Upper lobe of left lung (tissue), 6 donors: ENCODE data around the gene TSEN54. TPM values are rescaled to one million over a fixed set of nuclear protein-coding genes. Genes with fewer than 3 reads are reported as not detected.
A peak's percentile ranks its signal among the peaks of the same experiment; 100 is the strongest.

Experiments used
- ATAC-seq, 2 donors: fragments of 200-7000 bp; cut with Tn5 transposase; one replicate each; pipeline ENCODE4 v1.9.1; 2022; ENCODE audit warnings: mild to moderate bottlenecking in 2 of 2, moderate library complexity in 2 of 2; ENCODE audit not compliant: low FRiP score in 2 of 2
- DNase-seq, 2 donors: peaks; one replicate each; pipeline ENCODE4 v3.0.0-alpha.2; 2019 to 2020
- H3K27ac ChIP-seq, 4 donors: fragments of 200-600 bp; sonication (generic); one replicate each; pipeline ENCODE4 v1.5.1; 2016 to 2019
- H3K27me3 ChIP-seq, 4 donors: fragments of 200-600 bp; sonication (generic); one replicate each; pipeline ENCODE4 v1.5.1; 2017 to 2019
- H3K36me3 ChIP-seq, 4 donors: fragments of 200-600 bp; sonication (generic); one replicate each; pipeline ENCODE4 v1.5.1; 2016 to 2019
- H3K4me1 ChIP-seq, 4 donors: fragments of 200-600 bp; sonication (generic); one replicate each; pipeline ENCODE4 v1.5.1; 2018 to 2019
- H3K4me3 ChIP-seq, 4 donors: fragments of 200-600 bp; sonication (generic); one replicate each; pipeline ENCODE4 v1.5.1; 2017 to 2019; ENCODE audit warnings: mild to moderate bottlenecking in 2 of 4, moderate library complexity in 1 of 4
- H3K9me3 ChIP-seq, 4 donors: fragments of 200-600 bp; sonication (generic); one replicate each; pipeline ENCODE4 v1.5.1; 2018 to 2019
- CTCF ChIP-seq, 6 experiments: fragments of 450-650 bp in 4 of 6; fragments of 200-600 bp in 2 of 6; sonication (generic) in 2 of 6; IDR thresholded peaks; one replicate each; pipeline ENCODE4 v1.5.1; 2016 to 2019; ENCODE audit warnings: antibody characterized with exemption in 6 of 6
- EP300 ChIP-seq, 4 donors: sonication (generic); formaldehyde crosslinking; IDR thresholded peaks; one replicate each; pipeline ENCODE4 v1.5.1; 2017; ENCODE audit warnings: antibody characterized with exemption in 4 of 4, control low read depth in 2 of 4
- POLR2A ChIP-seq, 4 donors: fragments of 450-650 bp; IDR thresholded peaks; one replicate each; pipeline ENCODE4 v1.5.1; 2016 to 2017; ENCODE audit warnings: antibody characterized with exemption in 4 of 4, mild to moderate bottlenecking in 2 of 4
- POLR2AphosphoS5 ChIP-seq, 2 donors: sonication (generic); formaldehyde crosslinking; IDR thresholded peaks; one replicate each; pipeline ENCODE4 v1.5.1; 2017; ENCODE audit warnings: antibody characterized with exemption in 2 of 2
- WGBS, 2 donors: methylation state at CpG; one replicate each; pipeline ENCODE4 v1.1.5; 2017 to 2018; 5-methylcytosine and 5-hydroxymethylcytosine counted together
- total RNA-seq, 6 donors: library from RNA; depleted of rRNA in 4 of 6; stranded (reverse); fragments of >200 nt in 4 of 6; gene quantifications; one replicate each; pipeline versions ENCODE4 v1.1.0 to v1.2.1, GENCODE V29; 2016 to 2021
- donor health status: DM: no; HTN: no; CAD: no; lungs with moderate emphysema.
- donor health status: DM: no; HTN: yes; CAD: no; lungs with severe emphysema.

The TSEN54 gene
- total RNA-seq, 6 donors from 2014 or later = 19.5 to 125 (median 31.3) TPM

DNA sequence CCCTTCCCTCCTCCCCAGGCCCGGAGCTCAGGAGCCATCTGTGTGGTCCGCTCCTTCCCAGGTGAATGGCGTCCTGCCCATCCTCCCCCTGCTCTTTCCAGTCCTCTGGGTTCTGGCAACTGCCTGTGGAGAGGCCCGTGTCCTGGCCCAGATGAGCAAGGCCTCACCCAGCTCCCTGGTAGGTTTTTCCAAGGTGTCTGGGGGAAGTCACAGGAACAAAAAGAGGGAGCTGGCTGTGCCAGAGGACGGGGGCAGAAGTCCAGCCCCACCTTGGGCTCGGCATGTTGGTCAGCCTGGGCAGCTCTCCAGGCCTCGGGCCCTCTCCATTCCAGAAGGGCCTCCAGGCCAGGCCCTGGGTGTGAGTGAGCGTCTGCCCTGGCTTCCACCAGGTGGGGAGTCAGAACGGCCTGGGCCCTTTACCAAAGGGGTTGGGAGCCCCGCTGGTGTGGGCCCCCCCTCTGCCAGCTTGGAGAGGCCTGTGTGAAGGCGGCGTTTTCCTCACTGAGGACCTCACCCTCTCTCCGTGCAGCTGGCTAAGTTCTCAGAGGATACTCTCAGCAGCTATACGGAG, 26.1 kb upstream of the TSEN54 start:
- H3K27ac ChIP-seq = peak overlapping the region; percentile 56 to 87 (median 70)
- H3K4me3 ChIP-seq = no peak overlapping the region
- TF ChIP-seq POLR2A (IDR thresholded peaks at IDR 0.05) (no peak), POLR2AphosphoS5 (IDR thresholded peaks at IDR 0.05) (no peak), EP300 (IDR thresholded peaks at IDR 0.05) (no peak), CTCF (IDR thresholded peaks at IDR 0.05) (no peak)
- H3K4me1 ChIP-seq = peaks cover 40 to 55% (median 41%) of the 10 kb centered on the region in 4 donors
- H3K9me3 ChIP-seq = no peaks in the 10 kb centered on the region
- H3K27me3 ChIP-seq = no peaks in the 10 kb centered on the region
- H3K36me3 ChIP-seq = peaks cover 13 to 51% (median 42%) of the 10 kb centered on the region in 4 donors
- no peak for ATAC-seq
- peak; percentile 54 to 71 for DNase-seq
- 60 to 67% methylated on average over 1 to 12 of the region's 14 CpGs for WGBS, 2 donors

DNA sequence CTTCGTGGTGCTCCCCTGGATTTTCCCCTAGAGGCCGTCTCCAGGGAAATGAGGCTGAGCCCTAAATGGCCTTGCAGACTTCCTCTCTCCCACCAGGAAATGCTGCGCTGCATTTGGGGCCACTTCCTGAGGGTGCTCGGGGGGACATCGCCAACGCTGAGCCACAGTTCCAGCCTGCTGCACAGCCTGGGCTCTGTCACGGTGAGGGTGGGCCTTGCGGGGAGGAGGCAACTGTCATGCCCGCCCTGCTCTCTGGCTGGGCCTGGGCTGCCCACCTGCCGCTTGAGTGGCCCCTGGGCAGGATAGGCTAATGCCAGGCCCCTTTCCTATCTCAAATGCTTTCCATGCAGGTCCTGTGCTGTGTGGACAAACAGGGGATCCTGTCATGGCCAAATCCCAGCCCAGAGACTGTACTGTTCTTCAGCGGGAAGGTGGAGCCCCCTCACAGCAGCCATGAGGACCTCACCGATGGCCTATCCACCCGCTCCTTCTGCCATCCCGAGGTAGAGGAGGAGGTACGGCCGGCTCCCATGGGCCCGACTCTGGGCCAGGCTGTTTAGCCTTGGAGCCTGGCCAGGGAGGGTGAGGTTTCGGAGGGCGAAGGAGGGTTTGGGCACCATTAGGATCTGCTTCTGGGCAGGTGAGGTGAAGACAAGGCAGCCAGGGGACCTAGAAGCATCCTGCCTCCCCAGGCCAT, 25.2 kb upstream of the TSEN54 start:
- 64 to 76% methylated on average over 10 to 18 of the region's 19 CpGs for WGBS, 2 donors

GRCh38 chr17:75491680-75492079, 24.6 kb upstream of the TSEN54 start:
- DNase-seq = peak in 1 of 2 donors; percentile 52
- H3K4me1 ChIP-seq = peaks cover 34 to 41% (median 38%) of the 10 kb centered on the region in 4 donors
- no peak for ATAC-seq
- WGBS, 2 donors = 92 to 94% methylated on average over 8 to 15 of the region's 15 CpGs
- H3K27ac ChIP-seq = peak overlapping the region in 3 of 4 donors; percentile 56 to 87 (median 74)
- H3K9me3 ChIP-seq = no peaks in the 10 kb centered on the region
- no peaks in the 10 kb centered on the region for H3K27me3 ChIP-seq
- H3K36me3 ChIP-seq = peaks cover 13 to 61% (median 56%) of the 10 kb centered on the region in 4 donors
- H3K4me3 ChIP-seq = no peak overlapping the region
- no peak for TF ChIP-seq CTCF (IDR thresholded peaks at IDR 0.05)
- TF ChIP-seq EP300 (IDR thresholded peaks at IDR 0.05) = no peak
- TF ChIP-seq POLR2AphosphoS5 (IDR thresholded peaks at IDR 0.05) = no peak
- no peak for TF ChIP-seq POLR2A (IDR thresholded peaks at IDR 0.05)

More for the DNA sequence above, 25.2 kb upstream of the TSEN54 start:
- peaks cover 13 to 59% (median 51%) of the 10 kb centered on the region in 4 donors for H3K36me3 ChIP-seq
- H3K4me3 ChIP-seq = no peak overlapping the region
- peak in 1 of 2 donors; percentile 47 for DNase-seq
- ATAC-seq = no peak
- no peak for TF ChIP-seq EP300 (IDR thresholded peaks at IDR 0.05)
- TF ChIP-seq POLR2AphosphoS5 (IDR thresholded peaks at IDR 0.05) = peak in 1 of 2 donors; percentile 12
- TF ChIP-seq POLR2A (IDR thresholded peaks at IDR 0.05) = no peak
- TF ChIP-seq CTCF (IDR thresholded peaks at IDR 0.05) = no peak
- no peaks in the 10 kb centered on the region for H3K27me3 ChIP-seq
- peak overlapping the region; percentile 56 to 87 (median 70) for H3K27ac ChIP-seq
- H3K9me3 ChIP-seq = no peaks in the 10 kb centered on the region
- peaks cover 40 to 47% (median 40%) of the 10 kb centered on the region in 4 donors for H3K4me1 ChIP-seq

- no peak overlapping the region for H3K4me3 ChIP-seq
- no peak for ATAC-seq
- peak in 1 of 2 donors; percentile 66 for DNase-seq
- TF ChIP-seq EP300 (IDR thresholded peaks at IDR 0.05) (no peak), POLR2A (IDR thresholded peaks at IDR 0.05) (no peak), CTCF (IDR thresholded peaks at IDR 0.05) (no peak), POLR2AphosphoS5 (IDR thresholded peaks at IDR 0.05) (no peak)
- peaks cover 24 to 32% (median 31%) of the 10 kb centered on the region in 4 donors for H3K4me1 ChIP-seq
- H3K9me3 ChIP-seq = no peaks in the 10 kb centered on the region
- no peaks in the 10 kb centered on the region for H3K27me3 ChIP-seq
- WGBS, 2 donors = 94 to 97% methylated on average over 6 to 23 of the region's 23 CpGs
- peaks cover 13 to 70% (median 60%) of the 10 kb centered on the region in 4 donors for H3K36me3 ChIP-seq
- H3K27ac ChIP-seq = no peak overlapping the region
Observed at GRCh38 chr17:75492555-75493168, 23.7 kb upstream of the TSEN54 start.
